ENCODE data around the gene ELAVL3. TPM values are rescaled to one million over a fixed set of nuclear protein-coding genes. Genes with fewer than 3 reads are reported as not detected.
"Not testable (repeated sequence)": the region's sequence is repeated elsewhere in the genome, so short reads cannot be mapped to it uniquely, and the experiment has no call there.

The ELAVL3 gene
- total RNA-seq, 1 donor, result not detected

DNA sequence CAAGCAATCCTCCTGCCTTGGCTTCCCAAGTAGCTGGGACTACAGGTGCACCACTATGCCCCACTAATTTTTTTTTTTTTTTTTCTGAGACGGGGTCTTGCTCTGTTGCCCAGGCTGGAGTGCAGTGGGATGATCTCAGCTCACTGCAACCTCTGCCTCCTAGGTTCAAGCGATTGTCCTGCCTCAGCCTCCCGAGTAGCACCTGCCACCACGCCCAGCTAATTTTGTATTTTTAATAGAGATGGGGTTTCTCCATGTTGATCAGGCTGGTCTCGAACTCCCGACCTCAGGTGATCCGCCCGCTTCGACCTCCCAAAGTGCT, 25.7 kb downstream of the ELAVL3 start:
- not testable (repeated sequence) for H3K4me1 ChIP-seq (ENCODE audit: insufficient read depth, low read length); H3K4me3 ChIP-seq (ENCODE audit: low read length); H3K9me3 ChIP-seq (ENCODE audit: low read depth, low read length); H3K27me3 ChIP-seq (ENCODE audit: insufficient read depth, low read length)

- no peak overlapping the region for H3K4me3 ChIP-seq (ENCODE audit: low read length)
Observed at GRCh38 chr19:11453468-11454341, 27.1 kb downstream of the ELAVL3 start.

GRCh38 chr19:11452620-11453310, 28.1 kb downstream of the ELAVL3 start:
- no peaks in the 10 kb centered on the region for H3K9me3 ChIP-seq (ENCODE audit: low read depth, low read length)
- H3K4me1 ChIP-seq (ENCODE audit: insufficient read depth, low read length), result no peaks in the 10 kb centered on the region

More at GRCh38 chr19:11453468-11454341, 27.1 kb downstream of the ELAVL3 start:
- H3K27me3 ChIP-seq (ENCODE audit: insufficient read depth, low read length), result no peaks in the 10 kb centered on the region
- H3K9me3 ChIP-seq (ENCODE audit: low read depth, low read length), result no peaks in the 10 kb centered on the region
- H3K4me1 ChIP-seq (ENCODE audit: insufficient read depth, low read length), result no peaks in the 10 kb centered on the region

DNA sequence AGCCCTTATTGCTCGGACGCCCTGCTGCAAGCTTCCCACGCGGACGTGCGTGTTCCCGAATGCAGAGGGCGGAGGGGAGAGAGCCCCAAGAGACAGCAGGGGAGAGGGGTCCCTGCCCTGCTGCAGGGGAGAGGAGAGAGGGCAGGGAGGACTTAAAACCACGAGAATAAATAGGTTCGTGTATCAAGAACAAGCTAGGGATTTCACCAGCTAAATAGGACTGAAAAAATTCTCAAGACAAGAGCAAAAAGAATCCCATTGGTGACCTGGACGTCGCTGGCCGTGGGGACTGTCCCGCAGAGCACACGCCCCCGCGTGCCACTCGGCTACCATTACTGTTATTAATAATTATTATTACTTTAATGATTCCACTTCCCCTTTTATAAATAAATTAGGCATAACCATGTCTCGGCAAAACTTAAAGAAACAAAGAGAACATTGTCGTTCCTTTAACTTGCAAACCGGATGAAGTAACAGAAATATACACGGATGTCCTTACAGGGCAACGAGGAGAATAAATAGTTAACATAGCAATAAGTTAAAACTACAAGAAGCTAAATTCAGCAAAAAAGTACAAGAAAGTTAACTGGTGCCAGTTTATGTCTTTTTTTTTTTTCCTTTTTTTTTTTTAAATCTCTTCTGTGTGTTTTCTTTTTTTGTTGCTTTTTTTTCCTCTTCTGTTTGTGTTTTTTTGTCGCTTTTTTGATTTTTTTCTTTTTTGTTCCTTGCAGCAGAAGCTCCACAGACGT, 28.8 kb downstream of the ELAVL3 start:
- Histone ChIP-seq H3K27me3 (ENCODE audit: insufficient read depth, low read length) (no peaks in the 10 kb centered on the region), H3K4me3 (ENCODE audit: low read length) (no peak overlapping the region), H3K4me1 (ENCODE audit: insufficient read depth, low read length) (no peaks in the 10 kb centered on the region), H3K9me3 (ENCODE audit: low read depth, low read length) (no peaks in the 10 kb centered on the region)

More at GRCh38 chr19:11452620-11453310, 28.1 kb downstream of the ELAVL3 start:
- Histone ChIP-seq H3K4me3 (ENCODE audit: low read length) (no peak overlapping the region), H3K27me3 (ENCODE audit: insufficient read depth, low read length) (no peaks in the 10 kb centered on the region)

DNA sequence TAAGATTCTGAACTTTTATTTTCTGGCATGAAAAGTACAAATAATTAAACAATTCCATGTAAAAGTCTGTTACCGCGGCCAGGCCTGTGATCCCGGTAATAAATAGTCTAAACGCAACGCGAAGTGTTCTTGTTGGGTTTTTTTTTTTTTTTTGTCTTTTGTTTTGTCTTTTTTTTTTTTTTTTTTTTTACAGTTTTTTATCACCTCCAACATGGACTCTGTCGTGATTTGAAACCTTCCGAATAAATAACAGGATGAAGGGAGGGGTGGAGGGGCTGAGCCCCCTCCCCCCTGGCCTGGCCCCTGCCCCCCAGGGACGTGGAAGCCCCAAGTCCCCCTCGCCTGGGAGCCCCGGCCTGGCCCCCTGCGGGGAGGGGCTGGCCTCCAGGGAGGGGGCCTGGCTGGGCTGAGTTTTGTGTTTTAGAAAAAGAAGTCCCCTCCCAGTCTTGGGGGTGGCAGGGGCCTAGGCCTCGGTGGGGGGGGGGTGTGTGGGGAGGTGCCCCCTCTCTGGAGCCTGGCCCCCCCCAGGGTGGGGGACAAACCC, 29.4 kb downstream of the ELAVL3 start:
- no peaks in the 10 kb centered on the region for H3K9me3 ChIP-seq (ENCODE audit: low read depth, low read length)
- H3K4me3 ChIP-seq (ENCODE audit: low read length), result no peak overlapping the region
- H3K27me3 ChIP-seq (ENCODE audit: insufficient read depth, low read length), result no peaks in the 10 kb centered on the region
- H3K4me1 ChIP-seq (ENCODE audit: insufficient read depth, low read length), result no peaks in the 10 kb centered on the region

- no peaks in the 10 kb centered on the region for H3K9me3 ChIP-seq (ENCODE audit: low read depth, low read length)
- H3K4me3 ChIP-seq (ENCODE audit: low read length), result no peak overlapping the region
- no peaks in the 10 kb centered on the region for H3K4me1 ChIP-seq (ENCODE audit: insufficient read depth, low read length)
- H3K27me3 ChIP-seq (ENCODE audit: insufficient read depth, low read length), result no peaks in the 10 kb centered on the region
Observed at GRCh38 chr19:11450570-11451326, 30.1 kb downstream of the ELAVL3 start.

DNA sequence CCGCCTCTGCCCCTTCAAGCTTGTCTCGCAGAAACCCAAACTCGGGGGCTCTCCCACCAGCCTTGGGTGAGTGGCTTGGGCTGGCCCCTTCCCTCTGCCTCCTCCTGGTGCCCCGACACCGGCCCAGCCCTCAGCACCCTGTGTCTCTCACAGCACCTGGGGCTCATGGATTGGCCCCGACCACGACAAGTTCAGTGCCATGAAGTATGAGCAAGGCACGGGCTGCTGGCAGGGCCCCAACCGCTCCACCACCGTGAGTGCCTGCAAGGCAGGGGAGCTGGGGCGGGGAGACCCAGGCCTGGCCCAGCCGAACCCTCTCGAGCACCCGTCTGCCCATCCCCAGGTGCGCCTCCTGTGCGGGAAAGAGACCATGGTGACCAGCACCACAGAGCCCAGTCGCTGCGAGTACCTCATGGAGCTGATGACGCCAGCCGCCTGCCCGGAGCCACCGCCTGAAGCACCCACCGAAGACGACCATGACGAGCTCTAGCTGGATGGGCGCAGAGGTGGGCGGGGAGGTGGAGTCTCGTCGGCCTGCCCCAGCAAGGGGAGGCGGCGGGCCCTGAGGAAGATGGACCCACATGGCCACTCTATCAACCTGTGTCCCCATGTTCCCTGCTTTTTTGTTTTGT, 31.8 kb downstream of the ELAVL3 start:
- Histone ChIP-seq H3K9me3 (ENCODE audit: low read depth, low read length) (no peaks in the 10 kb centered on the region), H3K4me1 (ENCODE audit: insufficient read depth, low read length) (no peaks in the 10 kb centered on the region), H3K27me3 (ENCODE audit: insufficient read depth, low read length) (no peaks in the 10 kb centered on the region), H3K4me3 (ENCODE audit: low read length) (no peak overlapping the region)

DNA sequence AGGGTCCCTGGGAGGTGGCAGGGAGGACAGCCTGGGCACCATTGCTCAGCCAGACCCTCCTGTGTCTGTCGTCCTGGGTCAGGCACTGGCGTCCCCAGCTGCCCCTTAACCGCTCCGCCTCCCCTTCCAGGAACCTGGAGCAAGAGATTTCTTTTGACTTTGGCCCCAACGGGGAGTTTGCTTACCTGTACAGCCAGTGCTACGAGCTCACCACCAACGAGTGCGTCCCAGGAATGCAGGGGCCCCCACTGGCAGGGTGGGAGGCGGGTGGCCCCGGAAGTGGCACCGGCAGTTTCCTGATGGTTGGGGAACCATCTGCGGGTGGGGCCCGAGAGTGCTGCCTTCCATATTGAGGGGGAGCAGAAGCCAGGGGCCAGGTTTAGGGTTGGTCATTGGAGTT, 32.4 kb downstream of the ELAVL3 start:
- Histone ChIP-seq H3K9me3 (ENCODE audit: low read depth, low read length) (no peaks in the 10 kb centered on the region), H3K4me1 (ENCODE audit: insufficient read depth, low read length) (no peaks in the 10 kb centered on the region), H3K4me3 (ENCODE audit: low read length) (no peak overlapping the region), H3K27me3 (ENCODE audit: insufficient read depth, low read length) (no peaks in the 10 kb centered on the region)

- Histone ChIP-seq H3K27me3 (ENCODE audit: insufficient read depth, low read length) (no peaks in the 10 kb centered on the region), H3K4me1 (ENCODE audit: insufficient read depth, low read length) (no peaks in the 10 kb centered on the region), H3K9me3 (ENCODE audit: low read depth, low read length) (no peaks in the 10 kb centered on the region), H3K4me3 (ENCODE audit: low read length) (no peak overlapping the region)
Observed at GRCh38 chr19:11447347-11448262, 33.2 kb downstream of the ELAVL3 start.

DNA sequence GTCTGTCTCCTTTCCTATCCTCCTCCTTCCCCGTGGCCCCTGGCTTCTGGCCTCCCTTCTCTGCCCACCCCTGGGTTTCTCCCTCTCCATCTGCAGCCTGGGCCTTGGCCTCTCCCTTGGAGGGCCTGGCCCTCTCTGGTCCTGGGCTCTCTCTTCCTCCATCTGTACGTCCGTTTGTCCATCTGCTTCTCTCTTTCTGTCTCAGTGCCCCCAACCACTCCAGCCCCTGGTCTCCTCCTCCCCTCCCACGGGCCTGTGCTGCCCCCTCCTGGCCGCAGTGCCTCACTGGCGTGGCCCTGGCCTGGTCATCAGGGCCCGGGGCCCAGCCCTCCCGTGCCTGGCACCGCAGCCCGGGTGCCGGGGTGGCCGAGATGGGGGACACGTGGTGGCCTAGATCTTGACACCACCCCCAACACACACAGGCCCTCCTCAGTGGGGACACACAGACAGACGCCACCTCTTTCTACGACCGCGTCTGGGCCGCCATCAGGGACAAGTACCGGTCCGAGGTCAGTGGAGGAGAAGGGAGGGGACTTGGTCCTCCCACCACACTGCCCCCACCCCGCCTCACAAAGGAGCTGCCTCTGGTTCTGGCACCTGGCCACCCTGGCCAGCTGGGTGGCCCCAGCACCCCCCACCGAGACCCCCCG, 34.1 kb downstream of the ELAVL3 start:
- Histone ChIP-seq H3K9me3 (ENCODE audit: low read depth, low read length) (no peaks in the 10 kb centered on the region), H3K4me3 (ENCODE audit: low read length) (no peak overlapping the region), H3K4me1 (ENCODE audit: insufficient read depth, low read length) (no peaks in the 10 kb centered on the region), H3K27me3 (ENCODE audit: insufficient read depth, low read length) (no peaks in the 10 kb centered on the region)

GRCh38 chr19:11446271-11446651, 34.6 kb downstream of the ELAVL3 start:
- Histone ChIP-seq H3K9me3 (ENCODE audit: low read depth, low read length) (no peaks in the 10 kb centered on the region), H3K4me3 (ENCODE audit: low read length) (no peak overlapping the region), H3K27me3 (ENCODE audit: insufficient read depth, low read length) (no peaks in the 10 kb centered on the region), H3K4me1 (ENCODE audit: insufficient read depth, low read length) (no peaks in the 10 kb centered on the region)

GRCh38 chr19:11445141-11445540, 35.7 kb downstream of the ELAVL3 start:
- Histone ChIP-seq H3K9me3 (ENCODE audit: low read depth, low read length) (no peaks in the 10 kb centered on the region), H3K4me3 (ENCODE audit: low read length) (no peak overlapping the region), H3K27me3 (ENCODE audit: insufficient read depth, low read length) (no peaks in the 10 kb centered on the region), H3K4me1 (ENCODE audit: insufficient read depth, low read length) (no peaks in the 10 kb centered on the region)

- no peaks in the 10 kb centered on the region for H3K9me3 ChIP-seq (ENCODE audit: low read depth, low read length)
- H3K4me3 ChIP-seq (ENCODE audit: low read length), result no peak overlapping the region
- no peaks in the 10 kb centered on the region for H3K4me1 ChIP-seq (ENCODE audit: insufficient read depth, low read length)
- no peaks in the 10 kb centered on the region for H3K27me3 ChIP-seq (ENCODE audit: insufficient read depth, low read length)
Observed at GRCh38 chr19:11444059-11444458, 36.8 kb downstream of the ELAVL3 start.
